ENCODE measurements around the gene PRPS1. TPM values are rescaled to one million over a fixed set of nuclear protein-coding genes. Genes with fewer than 3 reads are reported as not detected.

PRPS1 gene
- total and polyA plus RNA-seq, 2 of the 13 experiments (the other 11 are each of a cell fraction or from before 2014, with no cell fraction given): 33.7 to 54.4 TPM

GRCh38 chrX:107597791-107598190, 30.5 kb upstream of the PRPS1 start:
- Histone ChIP-seq H3K27ac (ENCODE audit: extremely low read length, insufficient read depth, low read length) (no peak overlapping the region), H4K20me1 (ENCODE audit: insufficient read depth, low read length) (no peaks in the 10 kb centered on the region), H3K4me3 (replicated peaks in 1 of 3; ENCODE audit: insufficient read depth in 1 of 3, low read depth in 2 of 3, low read length in 3 of 3) (no peak overlapping the region), H3K9me3 (ENCODE audit: low read length) (no peaks in the 10 kb centered on the region), H3K4me2 (ENCODE audit: low read depth, low read length) (no peak overlapping the region), H2AFZ (ENCODE audit: low read length) (no peak overlapping the region), H3K4me1 (ENCODE audit: insufficient read depth, low read length) (no peaks in the 10 kb centered on the region), H3K79me2 (ENCODE audit: insufficient read depth, low read length) (no peaks in the 10 kb centered on the region), H3K9ac (ENCODE audit: insufficient read depth, low read depth, low read length) (no peak overlapping the region), H3K36me3 (replicated peaks in 1 of 2; ENCODE audit: control insufficient read depth in 1 of 2, insufficient read depth in 2 of 2, low read length in 2 of 2) (no peaks in the 10 kb centered on the region), H3K27me3 (ENCODE audit: control insufficient read depth in 1 of 2, insufficient read depth in 2 of 2, low read length in 2 of 2) (no peaks in the 10 kb centered on the region; a peak in 1 of 5 replicates)
- TF ChIP-seq ZBTB38 (CRISPR knock-in tag; IDR thresholded peaks at IDR 0.05) (no peak), RBFOX2 (IDR thresholded peaks at IDR 0.05; ENCODE audit: low read depth, low read length) (no peak), ZNF136 (CRISPR knock-in tag; IDR thresholded peaks at IDR 0.05; ENCODE audit: low read depth) (no peak), ATF7 (IDR thresholded peaks at IDR 0.05) (no peak), ATF7 (CRISPR knock-in tag; IDR thresholded peaks at IDR 0.05) (no peak), ZNF615 (CRISPR knock-in tag; IDR thresholded peaks at IDR 0.05; ENCODE audit: borderline replicate concordance) (no peak), RFXAP (CRISPR knock-in tag; IDR thresholded peaks at IDR 0.05; ENCODE audit: borderline replicate concordance) (no peak)
- TF ChIP-seq, protein P1, sequence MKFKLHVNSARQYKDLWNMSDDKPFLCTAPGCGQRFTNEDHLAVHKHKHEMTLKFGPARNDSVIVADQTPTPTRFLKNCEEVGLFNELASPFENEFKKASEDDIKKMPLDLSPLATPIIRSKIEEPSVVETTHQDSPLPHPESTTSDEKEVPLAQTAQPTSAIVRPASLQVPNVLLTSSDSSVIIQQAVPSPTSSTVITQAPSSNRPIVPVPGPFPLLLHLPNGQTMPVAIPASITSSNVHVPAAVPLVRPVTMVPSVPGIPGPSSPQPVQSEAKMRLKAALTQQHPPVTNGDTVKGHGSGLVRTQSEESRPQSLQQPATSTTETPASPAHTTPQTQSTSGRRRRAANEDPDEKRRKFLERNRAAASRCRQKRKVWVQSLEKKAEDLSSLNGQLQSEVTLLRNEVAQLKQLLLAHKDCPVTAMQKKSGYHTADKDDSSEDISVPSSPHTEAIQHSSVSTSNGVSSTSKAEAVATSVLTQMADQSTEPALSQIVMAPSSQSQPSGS (CRISPR knock-in tag; IDR thresholded peaks at IDR 0.05): no peak
- WGBS (ENCODE audit: low lambda C conversion rate): 32% methylated on average over 3 of the region's 10 CpGs
- no TSS peak for BruUV-seq (replicated peaks)
- CTCF ChIA-PET (ENCODE audit: low intra/inter-chr PET ratio, low total read pairs): no interaction called here
- in situ Hi-C loops (cut with HindIII; ENCODE audit: extremely low pct_ligation_motif_present, low pct_unique_long_range_greater_than_20kb) (no loop called here), intact Hi-C loops (cut with micrococcal nuclease; ENCODE audit: unreplicated experiment) (no loop called here)
- ATAC-seq (no peak), DNase-seq (ENCODE audit: low spot score) (no peak), FAIRE-seq (no peak)
- POLR2A ChIA-PET: no interaction called here

- no TSS peak for BruUV-seq (replicated peaks)
- no peak for ATAC-seq
- FAIRE-seq: no peak
- no peak for TF ChIP-seq ZSCAN21 (CRISPR knock-in tag; IDR thresholded peaks at IDR 0.05; ENCODE audit: borderline replicate concordance)
- TF ChIP-seq, protein P2, sequence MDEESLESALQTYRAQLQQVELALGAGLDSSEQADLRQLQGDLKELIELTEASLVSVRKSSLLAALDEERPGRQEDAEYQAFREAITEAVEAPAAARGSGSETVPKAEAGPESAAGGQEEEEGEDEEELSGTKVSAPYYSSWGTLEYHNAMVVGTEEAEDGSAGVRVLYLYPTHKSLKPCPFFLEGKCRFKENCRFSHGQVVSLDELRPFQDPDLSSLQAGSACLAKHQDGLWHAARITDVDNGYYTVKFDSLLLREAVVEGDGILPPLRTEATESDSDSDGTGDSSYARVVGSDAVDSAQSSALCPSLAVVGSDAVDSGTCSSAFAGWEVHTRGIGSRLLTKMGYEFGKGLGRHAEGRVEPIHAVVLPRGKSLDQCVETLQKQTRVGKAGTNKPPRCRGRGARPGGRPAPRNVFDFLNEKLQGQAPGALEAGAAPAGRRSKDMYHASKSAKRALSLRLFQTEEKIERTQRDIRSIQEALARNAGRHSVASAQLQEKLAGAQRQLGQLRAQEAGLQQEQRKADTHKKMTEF (CRISPR knock-in tag; IDR thresholded peaks at IDR 0.05): no peak
- TF ChIP-seq RCOR2 (CRISPR knock-in tag; IDR thresholded peaks at IDR 0.05): no peak
- no peak for TF ChIP-seq ZBTB8A (CRISPR knock-in tag; IDR thresholded peaks at IDR 0.05; ENCODE audit: borderline replicate concordance, low read depth)
- TF ChIP-seq PHF20 (CRISPR knock-in tag; IDR thresholded peaks at IDR 0.05): no peak
- TF ChIP-seq SAFB2 (CRISPR knock-in tag; IDR thresholded peaks at IDR 0.05; ENCODE audit: borderline replicate concordance, low read depth): no peak
- TF ChIP-seq ZNF597 (CRISPR knock-in tag; IDR thresholded peaks at IDR 0.05): no peak
- TF ChIP-seq ATM (IDR thresholded peaks at IDR 0.05; ENCODE audit: borderline replicate concordance): no peak
- no peak for TF ChIP-seq ZFP62 (CRISPR knock-in tag; IDR thresholded peaks at IDR 0.05)
- no peak for TF ChIP-seq ZNF317 (CRISPR knock-in tag; IDR thresholded peaks at IDR 0.05)
These were observed 28.9 kb upstream of the PRPS1 start for GRCh38 chrX:107599450-107599861.

More at GRCh38 chrX:107599450-107599861, 28.9 kb upstream of the PRPS1 start:
- H3K27me3 ChIP-seq (ENCODE audit: control insufficient read depth in 1 of 2, insufficient read depth in 2 of 2, low read length in 2 of 2): no peaks in the 10 kb centered on the region; a peak in 1 of 5 replicates
- H3K4me2 ChIP-seq (ENCODE audit: low read depth, low read length): no peak overlapping the region
- no peak overlapping the region for H3K4me3 ChIP-seq (replicated peaks in 1 of 3; ENCODE audit: insufficient read depth in 1 of 3, low read depth in 2 of 3, low read length in 3 of 3)
- intact Hi-C loops (cut with micrococcal nuclease; ENCODE audit: unreplicated experiment): no loop called here
- no peak overlapping the region for H3K9ac ChIP-seq (ENCODE audit: insufficient read depth, low read depth, low read length)
- H3K79me2 ChIP-seq (ENCODE audit: insufficient read depth, low read length): no peaks in the 10 kb centered on the region
- 27% methylated on average over 4 of the region's 5 CpGs for whole genome bisulfite sequencing (ENCODE audit: low lambda C conversion rate)
- no peak overlapping the region for H3K27ac ChIP-seq (ENCODE audit: extremely low read length, insufficient read depth, low read length)
- DNase-seq (ENCODE audit: low spot score): no peak
- H3K9me3 ChIP-seq (ENCODE audit: low read length): no peaks in the 10 kb centered on the region
- in situ Hi-C loops (cut with HindIII; ENCODE audit: extremely low pct_ligation_motif_present, low pct_unique_long_range_greater_than_20kb): no loop called here
- H4K20me1 ChIP-seq (ENCODE audit: insufficient read depth, low read length): no peaks in the 10 kb centered on the region
- no peak overlapping the region for H2AFZ ChIP-seq (ENCODE audit: low read length)
- no peaks in the 10 kb centered on the region for H3K36me3 ChIP-seq (replicated peaks in 1 of 2; ENCODE audit: control insufficient read depth in 1 of 2, insufficient read depth in 2 of 2, low read length in 2 of 2)
- no peaks in the 10 kb centered on the region for H3K4me1 ChIP-seq (ENCODE audit: insufficient read depth, low read length)
- POLR2A ChIA-PET: no interaction called here
- CTCF ChIA-PET (ENCODE audit: low intra/inter-chr PET ratio, low total read pairs): no interaction called here

All from HepG2 (cell line).